DND-41 (cell line): Measurements from ENCODE around the gene NKAPL.

ENCODE experiments used
- CTCF ChIP-seq: IDR thresholded peaks from 2 replicates; pipeline ENCODE4 v1.5.1; 2012; ENCODE audit warnings: borderline replicate concordance, low read length, moderate library complexity, mild to moderate bottlenecking; ENCODE audit not compliant: poor library complexity, severe bottlenecking; ENCODE audit errors: extremely low read depth
- EZH2 ChIP-seq: IDR thresholded peaks from 3 replicates; pipeline ENCODE4 v1.6.1; 2012; ENCODE audit warnings: borderline replicate concordance, low read depth, mild to moderate bottlenecking, moderate library complexity, low read length, inconsistent platforms; ENCODE audit not compliant: severe bottlenecking

DNA sequence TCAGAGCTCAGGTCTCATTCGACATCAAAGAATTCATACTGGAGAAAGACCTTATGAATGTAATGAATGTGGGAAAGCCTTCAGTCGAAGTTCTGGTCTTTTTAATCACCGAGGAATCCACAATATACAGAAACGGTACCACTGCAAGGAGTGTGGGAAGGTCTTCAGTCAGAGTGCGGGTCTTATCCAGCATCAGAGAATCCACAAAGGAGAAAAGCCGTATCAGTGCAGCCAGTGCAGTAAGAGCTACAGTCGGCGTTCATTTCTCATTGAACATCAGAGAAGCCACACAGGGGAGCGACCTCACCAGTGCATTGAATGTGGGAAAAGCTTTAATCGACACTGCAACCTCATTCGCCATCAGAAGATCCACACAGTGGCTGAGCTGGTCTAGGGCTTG lies 26.3 kb upstream of the NKAPL start:
- TF ChIP-seq CTCF: no peak
- no peak for TF ChIP-seq EZH2
